ENCODE measurements around the gene FOXL3.

Gene FOXL3

GRCh38 chr7:303884-304573, 14.1 kb downstream of the FOXL3 start:
- no peak for TF ChIP-seq EZH2 (IDR thresholded peaks at IDR 0.05; ENCODE audit: borderline replicate concordance, low read depth, low read length, severe bottlenecking)
- no peak for TF ChIP-seq CTCF (IDR thresholded peaks at IDR 0.05; ENCODE audit: borderline replicate concordance, extremely low read depth, low read length, poor library complexity, severe bottlenecking)
- DNase-seq (no peak), ATAC-seq (ENCODE audit: insufficient read depth, low read depth) (no peak)

GRCh38 chr7:304574-305409, 14.8 kb downstream of the FOXL3 start:
- no peaks in the 10 kb centered on the region for H3K4me1 ChIP-seq (ENCODE audit: insufficient read depth, low read length)
- H3K4me2 ChIP-seq (ENCODE audit: insufficient read depth, low read length), result no peak overlapping the region
- H4K20me1 ChIP-seq (ENCODE audit: insufficient read depth, low read length), result no peaks in the 10 kb centered on the region; the same call in 1 of the 2 replicates
- no peak for TF ChIP-seq EZH2 (IDR thresholded peaks at IDR 0.05; ENCODE audit: borderline replicate concordance, low read depth, low read length, severe bottlenecking)
- no peak for TF ChIP-seq CTCF (IDR thresholded peaks at IDR 0.05; ENCODE audit: borderline replicate concordance, extremely low read depth, low read length, poor library complexity, severe bottlenecking)
- H3K9me3 ChIP-seq (ENCODE audit: insufficient read depth, low read length, severe bottlenecking), result no peaks in the 10 kb centered on the region
- H3K27ac ChIP-seq (ENCODE audit: low read length), result no peak overlapping the region
- ATAC-seq (ENCODE audit: insufficient read depth, low read depth), result no peak
- no peak overlapping the region for H3K9ac ChIP-seq (ENCODE audit: low read depth, low read length)
- DNase-seq, result no peak
- no peaks in the 10 kb centered on the region for H3K79me2 ChIP-seq (ENCODE audit: insufficient read depth, low read length)
- no peaks in the 10 kb centered on the region for H3K36me3 ChIP-seq (ENCODE audit: insufficient read depth, low read length)
- no peaks in the 10 kb centered on the region for H3K27me3 ChIP-seq (ENCODE audit: insufficient read depth, low read length, poor library complexity)
- H2AFZ ChIP-seq (ENCODE audit: low read depth, low read length), result no peak overlapping the region
- H3K4me3 ChIP-seq (ENCODE audit: low read depth in 1 of 2, low read length in 2 of 2), result no peak overlapping the region

More at GRCh38 chr7:303884-304573, 14.1 kb downstream of the FOXL3 start:
- Histone ChIP-seq H3K36me3 (ENCODE audit: insufficient read depth, low read length) (no peaks in the 10 kb centered on the region), H3K4me2 (ENCODE audit: insufficient read depth, low read length) (no peak overlapping the region), H3K4me1 (ENCODE audit: insufficient read depth, low read length) (no peaks in the 10 kb centered on the region), H3K9ac (ENCODE audit: low read depth, low read length) (no peak overlapping the region), H3K27me3 (ENCODE audit: insufficient read depth, low read length, poor library complexity) (no peaks in the 10 kb centered on the region), H4K20me1 (ENCODE audit: insufficient read depth, low read length) (no peaks in the 10 kb centered on the region; the same call in 1 of the 2 replicates), H3K27ac (ENCODE audit: low read length) (no peak overlapping the region), H3K9me3 (ENCODE audit: insufficient read depth, low read length, severe bottlenecking) (no peaks in the 10 kb centered on the region), H3K4me3 (ENCODE audit: low read depth in 1 of 2, low read length in 2 of 2) (no peak overlapping the region), H3K79me2 (ENCODE audit: insufficient read depth, low read length) (no peaks in the 10 kb centered on the region), H2AFZ (ENCODE audit: low read depth, low read length) (no peak overlapping the region)

GRCh38 chr7:305410-306151, 15.6 kb downstream of the FOXL3 start:
- no peaks in the 10 kb centered on the region for H3K79me2 ChIP-seq (ENCODE audit: insufficient read depth, low read length)
- H4K20me1 ChIP-seq (ENCODE audit: insufficient read depth, low read length), result no peaks in the 10 kb centered on the region; the same call in 1 of the 2 replicates
- no peak overlapping the region for H2AFZ ChIP-seq (ENCODE audit: low read depth, low read length)
- H3K4me1 ChIP-seq (ENCODE audit: insufficient read depth, low read length), result no peaks in the 10 kb centered on the region
- H3K4me2 ChIP-seq (ENCODE audit: insufficient read depth, low read length), result no peak overlapping the region
- ATAC-seq (ENCODE audit: insufficient read depth, low read depth), result no peak
- no peaks in the 10 kb centered on the region for H3K36me3 ChIP-seq (ENCODE audit: insufficient read depth, low read length)
- H3K9me3 ChIP-seq (ENCODE audit: insufficient read depth, low read length, severe bottlenecking), result no peaks in the 10 kb centered on the region
- DNase-seq, result no peak
- no peak overlapping the region for H3K4me3 ChIP-seq (ENCODE audit: low read depth in 1 of 2, low read length in 2 of 2)
- no peaks in the 10 kb centered on the region for H3K27me3 ChIP-seq (ENCODE audit: insufficient read depth, low read length, poor library complexity)
- no peak overlapping the region for H3K9ac ChIP-seq (ENCODE audit: low read depth, low read length)
- H3K27ac ChIP-seq (ENCODE audit: low read length), result no peak overlapping the region
- TF ChIP-seq CTCF (IDR thresholded peaks at IDR 0.05; ENCODE audit: borderline replicate concordance, extremely low read depth, low read length, poor library complexity, severe bottlenecking), result no peak
- no peak for TF ChIP-seq EZH2 (IDR thresholded peaks at IDR 0.05; ENCODE audit: borderline replicate concordance, low read depth, low read length, severe bottlenecking)
